T1000 (cell line): ENCODE data around the gene FAM219A.
A peak's percentile ranks its signal among the peaks of the same experiment; 100 is the strongest.
"Not testable (repeated sequence)": the region's sequence is repeated elsewhere in the genome, so short reads cannot be mapped to it uniquely, and the experiment has no call there.

ENCODE experiments used
- DNase-seq: peaks from one replicate; lab custom pipeline; 2025; ENCODE audit warnings: mixed read lengths; lab: John Stamatoyannopoulos, UW

FAM219A gene

DNA sequence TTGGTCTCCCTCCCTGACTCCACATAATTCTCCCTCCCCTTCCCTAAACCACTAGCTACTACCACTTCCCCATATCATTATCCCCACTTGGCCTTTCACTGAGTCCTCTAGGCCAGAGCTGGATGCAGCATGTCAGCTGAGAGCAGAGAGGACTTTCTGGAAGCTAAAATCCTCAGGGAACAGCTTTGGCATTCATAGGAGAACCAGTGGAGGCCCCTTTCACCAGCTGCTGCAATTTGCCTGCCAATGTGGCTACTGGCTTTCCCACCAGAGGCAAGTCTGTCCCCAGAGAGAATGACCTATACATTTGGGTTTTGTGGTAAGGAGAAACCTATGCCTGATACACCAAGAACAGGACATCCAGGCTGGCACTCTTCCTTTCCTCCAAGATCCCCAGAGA, 14.4 kb downstream of the FAM219A start:
- DNase-seq: no peak

DNA sequence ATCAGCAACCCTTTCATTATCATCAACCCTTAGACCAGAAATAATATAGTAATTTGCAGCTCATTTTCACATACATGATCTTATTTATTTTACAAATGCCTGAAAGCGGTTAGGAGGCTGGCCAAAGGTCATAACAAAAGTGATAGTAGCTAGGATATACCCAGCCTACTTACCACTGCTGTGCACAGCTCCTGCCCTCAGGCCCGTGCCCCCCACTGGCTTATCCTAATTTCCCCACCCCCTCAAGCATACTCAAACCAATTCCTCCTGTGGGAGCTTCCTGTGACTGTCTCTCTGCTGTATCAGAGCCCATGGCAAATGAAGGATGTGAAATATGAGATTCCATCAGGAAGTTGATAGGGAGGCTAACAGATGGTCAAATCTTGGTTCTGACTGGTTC, 14.8 kb downstream of the FAM219A start:
- DNase-seq: no peak

DNA sequence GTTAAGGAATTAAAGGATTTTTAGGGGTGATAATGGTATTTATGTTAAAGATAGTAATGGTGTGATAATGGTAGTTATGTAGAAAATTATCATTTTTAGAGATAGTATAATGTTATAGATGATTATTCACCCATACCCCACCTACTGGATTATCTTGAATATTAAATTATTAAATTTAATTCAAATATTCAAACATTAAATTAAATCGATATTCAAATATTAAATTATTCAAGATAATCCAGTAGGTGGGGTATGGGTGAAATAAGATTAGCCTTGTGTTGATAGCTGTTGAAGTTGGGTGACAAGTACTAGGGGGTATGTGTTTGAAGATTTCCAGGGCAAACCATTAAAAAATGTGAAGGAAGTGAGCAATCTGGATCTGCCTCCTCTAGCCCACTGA, 15.6 kb downstream of the FAM219A start:
- no peak for DNase-seq

GRCh38 chr9:34440017-34440416, 18.4 kb downstream of the FAM219A start:
- no peak for DNase-seq

DNA sequence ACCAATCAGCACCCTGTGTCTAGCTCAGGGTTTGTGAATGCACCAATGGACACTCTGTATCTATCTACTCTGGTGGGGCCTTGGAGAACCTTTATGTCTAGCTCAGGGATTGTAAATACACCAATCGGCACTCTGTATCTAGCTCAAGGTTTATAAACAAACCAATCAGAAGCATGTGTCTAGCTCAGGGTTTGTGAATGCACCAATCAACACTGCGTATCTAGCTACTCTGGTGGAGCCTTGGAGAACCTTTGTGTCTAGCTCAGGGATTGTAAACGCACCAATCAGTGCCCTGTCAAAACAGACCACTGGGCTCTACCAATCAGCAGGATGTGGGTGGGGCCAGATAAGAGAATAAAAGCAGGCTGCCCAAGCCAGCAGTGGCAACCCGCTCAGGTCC, 19.9 kb downstream of the FAM219A start:
- not testable (repeated sequence) for DNase-seq

GRCh38 chr9:34437926-34438307, 20.5 kb downstream of the FAM219A start:
- DNase-seq: not testable (repeated sequence)

GRCh38 chr9:34437006-34437925, 21.1 kb downstream of the FAM219A start:
- DNase-seq: no peak

- no peak for DNase-seq
These were observed 26.7 kb downstream of the FAM219A start for GRCh38 chr9:34431667-34432066.

DNA sequence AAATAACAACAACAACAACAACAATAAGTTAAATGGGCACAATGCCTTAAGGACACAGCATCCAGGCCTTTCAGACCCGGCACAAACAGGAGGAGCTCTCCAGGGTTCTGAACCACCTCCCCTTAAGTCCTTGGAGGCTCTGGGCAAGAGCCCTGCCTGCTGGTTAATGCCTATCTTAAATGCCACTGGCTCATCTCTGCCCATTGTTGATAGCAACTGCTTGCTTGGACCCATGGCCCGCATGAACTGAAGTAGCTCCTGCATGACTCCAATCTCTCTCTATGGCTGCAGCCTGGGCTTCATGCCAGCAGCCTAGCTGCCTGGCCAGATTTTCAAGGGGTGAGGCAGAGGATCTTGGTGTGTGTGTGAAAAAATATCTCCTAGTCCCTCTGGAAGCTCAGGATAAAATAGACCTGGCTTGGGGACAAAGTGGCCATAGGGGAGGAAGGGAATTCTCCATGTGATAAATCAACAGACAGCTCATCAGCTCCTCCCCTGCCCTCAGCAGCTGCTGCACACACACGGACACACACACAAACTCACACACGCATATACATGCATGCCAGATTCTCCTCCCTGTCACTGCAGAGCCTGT, 27.4 kb downstream of the FAM219A start:
- no peak for DNase-seq

DNA sequence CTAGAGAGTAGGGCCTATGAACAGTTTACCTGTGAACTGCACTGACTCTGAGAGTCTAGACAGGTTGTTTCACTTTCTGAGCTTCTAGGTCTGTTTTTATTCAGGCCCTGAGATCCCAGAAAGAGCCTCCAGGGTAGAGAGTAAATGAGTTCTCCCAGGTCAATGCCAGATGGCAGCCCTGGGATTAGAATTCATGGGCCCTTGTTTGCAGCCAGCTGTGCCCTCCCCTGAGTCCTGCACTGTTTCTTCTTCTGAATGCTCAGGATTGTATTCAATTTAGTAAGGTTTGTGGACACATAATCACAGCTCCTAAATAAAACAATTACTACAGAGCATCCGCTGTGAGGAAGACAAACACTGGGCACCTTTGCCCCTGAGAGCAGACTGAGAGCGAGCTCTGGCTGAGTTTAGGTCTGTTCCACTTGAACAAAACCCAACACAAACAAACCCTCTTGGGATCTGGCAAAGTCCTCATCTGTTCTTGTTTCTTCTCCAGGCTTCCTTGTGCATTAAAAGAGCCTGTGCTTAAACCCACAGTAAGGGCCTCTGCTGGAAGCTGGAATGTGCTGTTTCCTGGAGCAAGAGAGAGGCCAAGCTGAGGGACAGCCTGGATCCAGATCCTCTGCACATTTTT, 29.9 kb downstream of the FAM219A start:
- no peak for DNase-seq

GRCh38 chr9:34426347-34427074, 31.9 kb downstream of the FAM219A start:
- DNase-seq: no peak

- DNase-seq: no peak
These were observed 38.5 kb downstream of the FAM219A start for GRCh38 chr9:34419716-34420504.

GRCh38 chr9:34417734-34418133, 40.6 kb downstream of the FAM219A start:
- DNase-seq: no peak

GRCh38 chr9:34413231-34413852, 45.0 kb downstream of the FAM219A start:
- DNase-seq: no peak

DNA sequence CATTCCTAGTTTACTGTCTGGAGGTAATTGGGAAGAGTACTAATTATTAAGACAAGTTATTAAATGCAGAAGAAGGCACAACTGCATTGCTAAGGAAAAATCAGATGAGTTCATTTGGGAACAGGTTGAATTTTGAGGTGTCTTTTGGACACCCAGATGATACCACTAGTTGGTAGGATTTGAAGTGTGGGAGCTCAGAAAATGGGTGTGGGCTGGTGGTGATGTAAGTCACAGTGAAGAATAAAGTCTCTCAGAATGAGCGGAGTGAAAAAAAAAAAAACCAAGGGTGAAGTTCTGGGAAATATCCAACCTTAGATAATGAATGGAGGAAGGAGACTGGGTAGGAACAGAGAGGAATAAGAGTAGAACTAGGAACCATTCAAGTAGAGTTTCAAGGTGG, 46.0 kb downstream of the FAM219A start:
- DNase-seq: no peak

- no peak for DNase-seq
These were observed 49.2 kb downstream of the FAM219A start for GRCh38 chr9:34409154-34409553.

- DNase-seq: no peak
These were observed 50.2 kb downstream of the FAM219A start for GRCh38 chr9:34408173-34408572.

DNA sequence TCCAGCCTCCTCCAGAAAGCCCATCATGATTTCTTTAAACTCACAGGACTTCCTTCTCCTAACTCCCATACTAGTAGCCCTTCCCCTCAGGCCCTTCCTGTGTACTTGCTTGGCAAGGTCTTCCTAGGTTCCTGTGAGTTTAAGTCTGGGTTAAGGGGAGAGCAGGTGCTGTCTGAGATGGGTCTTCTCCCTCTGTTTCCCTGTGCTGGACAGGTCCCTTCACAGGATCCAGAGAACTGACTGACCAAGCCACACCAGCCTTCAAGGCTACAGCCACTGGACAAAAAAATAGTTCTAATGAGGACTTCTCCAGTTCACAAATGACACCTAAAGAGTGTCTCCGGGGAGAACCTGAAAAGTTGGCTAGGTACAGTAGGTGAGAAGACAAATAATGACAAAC, 52.2 kb downstream of the FAM219A start:
- no peak for DNase-seq

DNA sequence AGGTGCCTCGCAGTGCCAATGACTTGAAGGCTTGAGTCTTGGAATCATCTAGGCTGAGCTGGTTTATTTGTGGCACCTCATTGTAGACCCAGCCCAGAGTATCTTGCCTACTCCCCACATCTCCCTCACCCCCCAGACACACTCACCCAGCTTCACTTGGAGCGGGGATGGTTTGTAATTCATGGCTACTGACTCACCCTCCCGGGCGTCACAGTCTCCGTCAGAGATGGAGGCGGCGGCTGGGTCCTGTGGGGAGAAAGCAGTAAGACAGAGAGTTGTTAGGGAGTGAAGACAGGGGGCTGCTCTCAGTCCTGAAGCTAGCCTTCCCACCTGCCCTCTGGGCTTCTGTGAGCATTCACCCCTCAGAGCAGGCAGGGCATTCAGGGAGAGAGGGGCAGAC, 52.7 kb downstream of the FAM219A start:
- DNase-seq: no peak

GRCh38 chr9:34403554-34404380, 54.6 kb downstream of the FAM219A start:
- DNase-seq: peak; percentile 12
